K562 (cell line): Measurements from ENCODE around the gene PRKRIP1. TPM values are rescaled to one million over a fixed set of nuclear protein-coding genes. Genes with fewer than 3 reads are reported as not detected.

Source experiments
- ATAC-seq: fragments of 200-7000 bp; cut with Tn5 transposase; 3 replicates; pipeline ENCODE4 v1.9.1; 2020; ENCODE audit warnings: moderate library complexity
- BruUV-seq: library from RNA; stranded (reverse); fragments of 400-500 nt; replicated peaks from 2 replicates; lab custom pipeline; 2021; lab: Mats Ljungman, UMichigan
- CTCF ChIA-PET: fragments of 300-600 bp; formaldehyde crosslinking; extraction: SDS; loops from one replicate; lab custom pipeline; 2021; ENCODE audit warnings: low intra/inter-chr PET ratio; lab: Yijun Ruan, JAX
- POLR2A ChIA-PET: fragments of 300-600, 350-650 bp; sonication (Branson Sonifier 250); formaldehyde crosslinking; extraction: SDS; loops from one replicate; lab custom pipeline; 2021; ENCODE audit warnings: antibody characterized with exemption, inconsistent platforms; lab: Yijun Ruan, JAX
- DNase-seq, 4 experiments: peaks; one replicate each; pipeline versions ENCODE4 v3.0.0 to v3.0.0-alpha.2; 2011 to 2018; ENCODE audit warnings: low spot score in 3 of 4, mixed read lengths in 3 of 4; ENCODE audit errors: extremely low read depth in 1 of 4
- FAIRE-seq: peaks from 2 replicates; lab custom pipeline; 2011; peaks lifted over from hg19 to GRCh38; lab: Jason Lieb, UNC
- H2AFZ ChIP-seq: 2 replicates; pipeline ENCODE4 v1.6.0; 2011; ENCODE audit warnings: low read depth, low read length, control low read depth, inconsistent platforms
- H3K27ac ChIP-seq: fragments of 200-600 bp; 3 replicates; pipeline ENCODE4 v1.8.0; 2011; ENCODE audit warnings: low read depth, mild to moderate bottlenecking, control low read depth, inconsistent platforms, low read length, moderate library complexity, mixed read lengths; ENCODE audit errors: extremely low read depth
- H3K27me3 ChIP-seq, 2 experiments: fragments of 300-600 bp in 1 of 2; 2 replicates in 1 of 2; 3 replicates in 1 of 2; pipeline versions ENCODE4 v1.6.0 to v1.8.0; 2011; ENCODE audit warnings: inconsistent platforms in 2 of 2, low read length in 2 of 2, mild to moderate bottlenecking in 1 of 2, mixed read lengths in 1 of 2, moderate library complexity in 1 of 2; ENCODE audit not compliant: control insufficient read depth in 2 of 2, insufficient read depth in 2 of 2
- H3K36me3 ChIP-seq: fragments of 300-600 bp; 3 replicates; pipeline ENCODE4 v1.8.0; 2011; ENCODE audit warnings: mild to moderate bottlenecking, low read length, inconsistent platforms; ENCODE audit not compliant: control insufficient read depth, insufficient read depth
- H3K4me1 ChIP-seq, 2 experiments: fragments of 200-600 bp in 1 of 2; replicated peaks in 1 of 2; 2 replicates in 1 of 2; 3 replicates in 1 of 2; pipeline versions ENCODE4 v1.5.1 to v1.8.0; 2011; ENCODE audit warnings: inconsistent platforms in 2 of 2, low read length in 2 of 2, mild to moderate bottlenecking in 1 of 2, mixed read lengths in 1 of 2, moderate library complexity in 1 of 2; ENCODE audit not compliant: control insufficient read depth in 2 of 2, insufficient read depth in 2 of 2
- H3K4me2 ChIP-seq: 2 replicates; pipeline ENCODE4 v1.6.1; 2011; ENCODE audit warnings: low read length, control low read depth, inconsistent platforms, mixed read lengths; ENCODE audit not compliant: insufficient read depth
- H3K4me3 ChIP-seq: fragments of 200-600 bp; sonication (generic), shearing (Covaris generic); 2 replicates; pipeline ENCODE4 v1.5.1; 2016; ENCODE audit warnings: control low read depth, inconsistent platforms
- H3K79me2 ChIP-seq: fragments of 200-600 bp; 3 replicates; pipeline ENCODE4 v1.8.0; 2011; ENCODE audit warnings: low read length, inconsistent platforms; ENCODE audit not compliant: control insufficient read depth, insufficient read depth
- H3K9ac ChIP-seq, 2 experiments: 2 replicates each; pipeline versions ENCODE4 v1.6.0 to v1.6.1; 2011; ENCODE audit warnings: low read depth in 2 of 2, low read length in 2 of 2, control low read depth in 1 of 2, inconsistent platforms in 1 of 2, mild to moderate bottlenecking in 1 of 2, mixed read lengths in 1 of 2; ENCODE audit not compliant: insufficient read depth in 1 of 2
- H3K9me1 ChIP-seq: one replicate; pipeline ENCODE4 v1.6.0; 2011; ENCODE audit warnings: inconsistent platforms, mild to moderate bottlenecking, low read length, moderate library complexity; ENCODE audit not compliant: control insufficient read depth, insufficient read depth
- H3K9me3 ChIP-seq: replicated peaks from 2 replicates; pipeline ENCODE4 v1.5.1; 2011; ENCODE audit warnings: low read depth, low read length, inconsistent platforms; ENCODE audit not compliant: control insufficient read depth, insufficient read depth
- H4K20me1 ChIP-seq: replicated peaks from 2 replicates; pipeline ENCODE4 v1.6.1; 2011; ENCODE audit warnings: low read length, inconsistent platforms, mixed read lengths; ENCODE audit not compliant: control insufficient read depth, insufficient read depth
- CC2D1A ChIP-seq: fragments of 450-650 bp; IDR thresholded peaks from 2 replicates; pipeline ENCODE4 v1.6.1; 2017; ENCODE audit warnings: mild to moderate bottlenecking
- CCAR2 ChIP-seq: fragments of 200-400 bp; formaldehyde crosslinking; IDR thresholded peaks from 2 replicates; pipeline ENCODE4 v1.6.1; 2017; ENCODE audit warnings: mild to moderate bottlenecking, low read depth, low read length
- CHD2 ChIP-seq: IDR thresholded peaks from 2 replicates; pipeline ENCODE4 v1.6.1; 2011; ENCODE audit warnings: low read depth, low read length
- E2F3 ChIP-seq: fragments of 250-450 bp; sonication (Bioruptor Pico); IDR thresholded peaks from 2 replicates; pipeline ENCODE4 v1.4.0; 2020; ENCODE audit warnings: mild to moderate bottlenecking
- ESRRA ChIP-seq: fragments of 450-650 bp; IDR thresholded peaks from 2 replicates; pipeline ENCODE4 v1.6.1; 2014; ENCODE audit warnings: low read depth, mild to moderate bottlenecking, moderate library complexity, borderline replicate concordance
- EWSR1 ChIP-seq: fragments of 450-650 bp; IDR thresholded peaks from 2 replicates; pipeline ENCODE4 v1.6.1; 2018; ENCODE audit warnings: borderline replicate concordance, mild to moderate bottlenecking, low read depth, moderate library complexity; ENCODE audit not compliant: partially characterized antibody
- SRSF1 ChIP-seq: fragments of 200-400 bp; formaldehyde crosslinking; IDR thresholded peaks from 2 replicates; pipeline ENCODE4 v1.6.1; 2017; ENCODE audit warnings: mild to moderate bottlenecking, low read depth, low read length, moderate library complexity
- STAG1 ChIP-seq: sonication (generic); formaldehyde crosslinking; IDR thresholded peaks from 2 replicates; pipeline ENCODE4 v1.5.0; 2020; ENCODE audit warnings: missing genetic modification reagents, borderline replicate concordance
- ZKSCAN3 ChIP-seq: fragments of 250-450 bp; sonication (Bioruptor Pico); IDR thresholded peaks from 2 replicates; pipeline ENCODE4 v1.4.0; 2020
- WGBS: fragments of 100-300 bp; shearing (Covaris generic); methylation state at CpG from one replicate; pipeline ENCODE4 v1.1.6; 2016; ENCODE audit warnings: low coverage, mixed read lengths; ENCODE audit not compliant: insufficient coverage; ENCODE audit errors: missing lambda C conversion rate; 5-methylcytosine and 5-hydroxymethylcytosine counted together
- in situ Hi-C: fragments of 300-500 bp; cut with MboI; formaldehyde crosslinking; loops from 4 replicates; pipeline ENCODE4 v1.15.0; 2018; ENCODE audit warnings: inconsistent platforms, mixed read lengths
- intact Hi-C: fragments of 100-400 bp; cut with micrococcal nuclease; formaldehyde crosslinking; loops from 2 replicates; pipeline ENCODE4 v1.14.2; 2022
- polyA plus RNA-seq, 8 experiments: library from polyadenylated mRNA; depleted of rRNA in 4 of 8; stranded (reverse) in 5 of 8; unstranded in 3 of 8; fragments of >200 nt; fragmentation: Nextera tagmentation in 2 of 8; fragmentation: Illumina TruSeq in 1 of 8; extraction: Ambion mirVana in 2 of 8; extraction: Trizol in 1 of 8; gene quantifications; 2 replicates each; pipeline versions ENCODE4 v1.2.1 to v1.2.3, GENCODE V29; 2011 to 2014; ENCODE audit warnings: inconsistent platforms in 1 of 8, missing spikeins in 1 of 8
- total RNA-seq, 7 experiments: library from RNA; depleted of rRNA in 6 of 7; stranded (reverse); fragments of >200 nt in 6 of 7; fragmentation: Illumina TruSeq in 2 of 7; extraction: Trizol in 2 of 7; gene quantifications; 2 replicates each; pipeline versions ENCODE4 v1.2.1 to v1.2.3, GENCODE V29; 2011 to 2021; ENCODE audit warnings: low replicate concordance in 1 of 7
- TF ChIP-seq, protein P1 (sequence below): sonication (generic); formaldehyde crosslinking; IDR thresholded peaks from 2 replicates; pipeline ENCODE4 v1.8.0; 2023; ENCODE audit warnings: mild to moderate bottlenecking, missing genetic modification reagents
- TF ChIP-seq, protein P2 (sequence below): IDR thresholded peaks from 2 replicates; pipeline ENCODE4 v1.6.1; 2011; ENCODE audit warnings: borderline replicate concordance, low read depth, mild to moderate bottlenecking, moderate library complexity, low read length; ENCODE audit not compliant: insufficient read depth, poor library complexity, severe bottlenecking

The PRKRIP1 gene
- total and polyA plus RNA-seq, 9 of the 15 experiments (the other 6 are each of a cell fraction or from before 2014, with no cell fraction given): 14.9 to 52.1 (median 19.8) TPM

DNA sequence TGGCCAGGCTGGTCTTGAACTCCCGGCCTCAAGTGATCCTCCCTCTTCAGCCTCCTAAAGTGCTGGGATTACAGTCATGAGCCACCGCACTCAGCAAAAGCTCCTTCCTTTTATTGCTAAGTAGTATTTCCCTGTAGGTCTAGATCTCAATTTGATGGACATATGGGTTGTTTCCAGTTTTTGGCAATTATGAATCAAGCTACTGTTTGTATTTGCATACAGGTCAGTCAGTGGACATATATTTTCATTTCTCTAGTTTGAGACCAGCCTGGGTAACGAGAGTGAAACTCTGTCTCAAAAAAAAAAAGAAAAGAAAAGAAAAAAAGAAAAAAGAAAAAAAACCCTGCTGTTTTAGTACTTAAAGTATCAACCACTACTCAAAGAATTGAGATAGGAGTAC is 6.4 kb upstream of the PRKRIP1 start (continued):
- no peak for TF ChIP-seq EWSR1
- TF ChIP-seq E2F3 (CRISPR knock-in tag): no peak
- TF ChIP-seq CHD2: no peak

DNA sequence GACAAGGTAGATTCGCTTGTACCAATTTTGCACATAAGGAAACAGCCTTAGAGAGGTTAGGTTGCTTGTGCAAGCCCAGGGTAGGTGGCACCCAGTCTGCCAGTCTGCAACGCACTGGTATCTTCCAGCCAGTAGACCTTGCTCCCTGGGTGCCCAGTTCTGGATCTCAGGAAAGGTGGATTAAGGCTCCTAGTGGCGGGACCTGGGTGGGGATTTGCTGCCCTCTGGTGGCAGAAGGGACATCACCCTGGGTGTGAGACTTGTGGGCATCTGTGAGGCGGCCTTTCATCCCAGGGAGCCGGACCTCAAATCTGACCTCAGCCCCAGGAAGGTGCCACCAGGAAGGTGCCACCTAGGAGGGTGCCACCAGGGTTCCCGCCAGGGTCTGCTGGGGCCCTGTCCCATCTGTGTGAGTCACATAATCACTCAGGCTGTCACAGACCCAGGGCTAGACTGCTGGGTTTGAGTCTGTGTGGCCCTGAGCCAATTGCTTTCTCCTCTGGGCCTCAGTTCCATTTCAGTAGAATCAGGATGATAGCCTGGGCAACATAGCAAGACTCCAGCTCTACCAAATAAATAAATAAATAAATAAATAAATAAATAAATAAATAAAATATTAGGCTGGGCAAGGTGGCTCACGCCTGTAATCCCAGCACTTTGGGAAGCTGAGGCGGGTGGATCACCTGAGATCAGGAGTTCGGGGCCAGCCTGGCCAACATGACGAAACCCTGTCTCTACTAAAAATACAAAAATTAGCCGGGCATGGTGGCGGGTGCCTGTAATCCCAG is 5.3 kb upstream of the PRKRIP1 start:
- WGBS: 68% methylated on average over 11 of the region's 12 CpGs
- TF ChIP-seq CCAR2 (no peak), CC2D1A (peak; percentile 69; the same call in 1 of the 2 replicates), E2F3 (CRISPR knock-in tag) (no peak), ZKSCAN3 (CRISPR knock-in tag) (no peak), SRSF1 (no peak), STAG1 (CRISPR knock-in tag) (peak; percentile 76; the same call in 1 of the 2 replicates), ESRRA (0 out of 2 replicates have a peak, but pooled peaks have one; percentile 17)
- TF ChIP-seq, protein P1, sequence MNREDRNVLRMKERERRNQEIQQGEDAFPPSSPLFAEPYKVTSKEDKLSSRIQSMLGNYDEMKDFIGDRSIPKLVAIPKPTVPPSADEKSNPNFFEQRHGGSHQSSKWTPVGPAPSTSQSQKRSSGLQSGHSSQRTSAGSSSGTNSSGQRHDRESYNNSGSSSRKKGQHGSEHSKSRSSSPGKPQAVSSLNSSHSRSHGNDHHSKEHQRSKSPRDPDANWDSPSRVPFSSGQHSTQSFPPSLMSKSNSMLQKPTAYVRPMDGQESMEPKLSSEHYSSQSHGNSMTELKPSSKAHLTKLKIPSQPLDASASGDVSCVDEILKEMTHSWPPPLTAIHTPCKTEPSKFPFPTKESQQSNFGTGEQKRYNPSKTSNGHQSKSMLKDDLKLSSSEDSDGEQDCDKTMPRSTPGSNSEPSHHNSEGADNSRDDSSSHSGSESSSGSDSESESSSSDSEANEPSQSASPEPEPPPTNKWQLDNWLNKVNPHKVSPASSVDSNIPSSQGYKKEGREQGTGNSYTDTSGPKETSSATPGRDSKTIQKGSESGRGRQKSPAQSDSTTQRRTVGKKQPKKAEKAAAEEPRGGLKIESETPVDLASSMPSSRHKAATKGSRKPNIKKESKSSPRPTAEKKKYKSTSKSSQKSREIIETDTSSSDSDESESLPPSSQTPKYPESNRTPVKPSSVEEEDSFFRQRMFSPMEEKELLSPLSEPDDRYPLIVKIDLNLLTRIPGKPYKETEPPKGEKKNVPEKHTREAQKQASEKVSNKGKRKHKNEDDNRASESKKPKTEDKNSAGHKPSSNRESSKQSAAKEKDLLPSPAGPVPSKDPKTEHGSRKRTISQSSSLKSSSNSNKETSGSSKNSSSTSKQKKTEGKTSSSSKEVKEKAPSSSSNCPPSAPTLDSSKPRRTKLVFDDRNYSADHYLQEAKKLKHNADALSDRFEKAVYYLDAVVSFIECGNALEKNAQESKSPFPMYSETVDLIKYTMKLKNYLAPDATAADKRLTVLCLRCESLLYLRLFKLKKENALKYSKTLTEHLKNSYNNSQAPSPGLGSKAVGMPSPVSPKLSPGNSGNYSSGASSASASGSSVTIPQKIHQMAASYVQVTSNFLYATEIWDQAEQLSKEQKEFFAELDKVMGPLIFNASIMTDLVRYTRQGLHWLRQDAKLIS (CRISPR knock-in tag): no peak
- TF ChIP-seq, protein P2, sequence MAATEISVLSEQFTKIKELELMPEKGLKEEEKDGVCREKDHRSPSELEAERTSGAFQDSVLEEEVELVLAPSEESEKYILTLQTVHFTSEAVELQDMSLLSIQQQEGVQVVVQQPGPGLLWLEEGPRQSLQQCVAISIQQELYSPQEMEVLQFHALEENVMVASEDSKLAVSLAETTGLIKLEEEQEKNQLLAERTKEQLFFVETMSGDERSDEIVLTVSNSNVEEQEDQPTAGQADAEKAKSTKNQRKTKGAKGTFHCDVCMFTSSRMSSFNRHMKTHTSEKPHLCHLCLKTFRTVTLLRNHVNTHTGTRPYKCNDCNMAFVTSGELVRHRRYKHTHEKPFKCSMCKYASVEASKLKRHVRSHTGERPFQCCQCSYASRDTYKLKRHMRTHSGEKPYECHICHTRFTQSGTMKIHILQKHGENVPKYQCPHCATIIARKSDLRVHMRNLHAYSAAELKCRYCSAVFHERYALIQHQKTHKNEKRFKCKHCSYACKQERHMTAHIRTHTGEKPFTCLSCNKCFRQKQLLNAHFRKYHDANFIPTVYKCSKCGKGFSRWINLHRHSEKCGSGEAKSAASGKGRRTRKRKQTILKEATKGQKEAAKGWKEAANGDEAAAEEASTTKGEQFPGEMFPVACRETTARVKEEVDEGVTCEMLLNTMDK: peak; percentile 39

More for the DNA sequence above, 5.3 kb upstream of the PRKRIP1 start:
- H3K9ac ChIP-seq: no peak overlapping the region
- ATAC-seq (peak; percentile 96), DNase-seq (peak; percentile 82 to 87 (median 83)), FAIRE-seq (peak; percentile 89)
- no peaks in the 10 kb centered on the region for H3K27me3 ChIP-seq
- POLR2A ChIA-PET: interaction anchor here (0.9 to 1.2 kb wide), 2 partner anchors 76 to 108 kb away, joined by 4 read pairs; no protein-coding TSS in a partner anchor
- in situ Hi-C loops: loop anchor here (5.0 kb wide), 1 partner anchor 109 kb away; no protein-coding TSS in a partner anchor
- peaks cover 0 to 4% of the 10 kb centered on the region in 2 experiments; a peak in 2 of 5 replicates for H3K4me1 ChIP-seq
- H3K4me2 ChIP-seq: no peak overlapping the region
- H3K36me3 ChIP-seq: peaks cover 60% of the 10 kb centered on the region; the same call in 2 of the 3 replicates
- no peak overlapping the region for H3K4me3 ChIP-seq
- no peaks in the 10 kb centered on the region for H3K9me3 ChIP-seq
- H3K27ac ChIP-seq: no peak overlapping the region
- H3K9me1 ChIP-seq: no peaks in the 10 kb centered on the region
- peaks cover 9% of the 10 kb centered on the region for H4K20me1 ChIP-seq
- no TSS peak for BruUV-seq
- CTCF ChIA-PET: interaction anchor here (0.6 to 4.1 kb wide), 5 partner anchors 106 to 1027 kb away, joined by 3 to 33 read pairs (median 5); no protein-coding TSS in a partner anchor
- intact Hi-C loops: loop anchor here (1.0 to 10.0 kb wide), 3 partner anchors 69 to 846 kb away; no protein-coding TSS in a partner anchor
- H3K79me2 ChIP-seq: no peaks in the 10 kb centered on the region
- no peak overlapping the region for H2AFZ ChIP-seq
